Measurements from ENCODE around the gene DIAPH2.
"Not testable (repeated sequence)": the region's sequence is repeated elsewhere in the genome, so short reads cannot be mapped to it uniquely, and the experiment has no call there.

DNA sequence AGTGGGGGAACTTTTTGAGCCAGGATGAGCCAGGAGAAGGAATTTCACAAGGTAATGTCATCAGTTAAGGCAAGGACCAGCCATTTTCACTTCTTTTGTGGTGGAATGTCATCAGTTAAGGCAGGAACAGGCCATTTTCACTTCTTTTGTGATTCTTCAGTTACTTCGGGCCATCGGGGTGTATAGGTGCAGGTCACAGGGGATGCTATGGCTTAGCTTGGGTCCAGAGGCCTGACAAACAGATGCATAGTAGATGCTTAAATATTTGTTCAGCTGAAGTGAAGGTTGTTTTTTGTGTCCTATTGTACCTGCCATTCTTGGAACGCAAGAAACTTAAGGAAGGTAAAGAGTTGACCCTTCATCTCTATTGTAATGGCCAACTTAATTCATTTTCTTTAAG, 46.4 kb downstream of the DIAPH2 start:
- TF ChIP-seq POLR2AphosphoS5 (IDR thresholded peaks at IDR 0.05; ENCODE audit: low read depth, low read length); POLR2A (IDR thresholded peaks at IDR 0.05; ENCODE audit: low read depth, low read length); TAF1 (IDR thresholded peaks at IDR 0.05; ENCODE audit: borderline replicate concordance, low read depth, low read length): not testable (repeated sequence)

Data from GM12892 (cell line).